Hepatic stellate cell (primary cell): ENCODE data around the gene ELOVL4.

Experiments
- DNase-seq: peaks from one replicate; pipeline ENCODE4 v3.0.0; 2011; ENCODE audit warnings: low spot score

The ELOVL4 gene

DNA sequence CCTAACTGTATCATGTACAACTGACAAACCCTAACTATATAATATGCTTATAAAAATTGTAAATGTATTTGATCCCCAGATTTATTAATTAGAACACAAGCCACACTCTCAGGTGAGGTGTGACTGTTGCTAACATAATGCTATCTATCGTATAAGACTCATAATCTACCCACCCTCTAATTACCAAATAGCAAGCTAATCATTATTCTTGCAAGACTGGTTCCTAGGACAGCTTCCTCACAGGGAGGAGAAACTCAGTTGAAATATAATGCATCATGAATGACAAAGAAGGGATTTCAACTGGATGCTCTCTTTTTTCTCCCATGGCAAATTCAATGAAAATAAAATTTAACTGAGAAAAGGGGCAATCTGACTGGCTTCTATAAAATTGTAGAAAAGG lies 35.4 kb downstream of the ELOVL4 start:
- DNase-seq, result no peak

DNA sequence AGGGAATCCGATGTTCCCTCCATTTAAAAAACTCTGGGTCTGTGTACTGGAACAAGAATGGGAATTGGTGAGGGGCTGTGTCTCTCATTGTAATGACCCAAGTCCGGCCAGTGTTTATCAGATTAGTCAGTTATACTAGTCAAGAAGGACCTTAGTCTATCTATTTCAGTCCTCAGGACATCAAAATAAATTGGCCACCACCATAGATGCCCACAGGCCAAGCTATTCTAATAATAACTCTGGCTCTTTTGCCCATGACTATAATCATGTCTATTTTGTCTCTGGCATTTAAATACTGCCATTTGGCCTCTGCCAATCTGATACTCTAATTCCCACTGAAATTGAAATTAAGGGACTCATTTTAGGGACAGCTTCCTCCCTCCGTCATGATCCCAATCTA lies 37.8 kb downstream of the ELOVL4 start:
- DNase-seq, result no peak

DNA sequence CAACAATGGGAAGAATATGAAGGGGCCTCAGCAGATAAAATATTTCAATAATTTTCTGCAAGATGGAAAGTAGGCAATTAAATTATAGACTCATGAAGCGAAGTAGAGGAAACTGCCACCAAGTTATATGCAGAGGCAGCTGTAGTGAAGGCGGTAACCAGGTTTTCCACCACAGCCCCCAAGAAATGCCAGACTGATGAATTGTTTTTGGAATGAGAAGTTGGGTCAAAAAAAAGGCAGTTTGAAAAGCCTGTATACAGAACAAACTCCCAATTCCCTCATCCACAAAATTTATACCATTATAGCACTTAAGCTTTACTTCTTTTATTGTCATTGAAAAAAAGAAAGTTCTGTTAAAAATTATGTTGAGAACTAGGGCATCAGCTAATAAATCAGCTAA lies 45.3 kb downstream of the ELOVL4 start:
- no peak for DNase-seq

DNA sequence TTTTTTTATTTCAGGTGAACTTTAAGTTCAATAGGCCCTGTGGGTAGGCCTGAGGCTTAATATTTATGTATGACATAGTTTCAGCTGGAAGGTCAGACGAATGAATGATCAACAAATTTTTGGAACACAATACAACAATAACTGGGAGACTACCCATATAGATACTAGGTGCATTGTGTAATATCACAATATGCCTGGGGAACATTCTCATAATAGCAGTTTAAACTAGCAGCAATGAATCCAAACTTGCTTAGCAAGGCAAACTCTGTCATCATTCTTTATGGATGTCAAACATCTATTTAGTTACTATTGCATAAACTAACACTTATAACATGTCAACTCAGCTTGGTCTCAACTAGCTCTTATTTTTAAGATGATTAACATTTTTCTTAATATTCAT lies 49.3 kb downstream of the ELOVL4 start:
- no peak for DNase-seq

DNA sequence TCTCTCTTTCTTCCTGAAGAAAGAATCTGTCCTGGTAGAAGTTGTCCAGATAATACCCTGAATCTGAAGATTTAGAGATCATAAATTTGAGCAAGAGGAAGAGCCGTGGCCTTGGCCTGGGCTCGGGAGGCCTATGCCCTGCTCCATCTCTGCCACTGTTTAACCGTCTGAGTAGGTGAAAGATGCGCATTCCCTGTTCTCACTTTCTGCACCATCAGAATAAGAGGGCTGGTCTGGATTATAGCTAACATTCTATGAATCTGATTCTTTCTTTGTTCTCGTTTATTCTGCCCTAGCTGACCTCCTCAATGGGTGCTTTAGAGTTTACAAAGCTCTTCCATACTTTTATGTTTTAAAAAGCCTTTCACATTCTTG lies 51.3 kb downstream of the ELOVL4 start:
- DNase-seq, result no peak

DNA sequence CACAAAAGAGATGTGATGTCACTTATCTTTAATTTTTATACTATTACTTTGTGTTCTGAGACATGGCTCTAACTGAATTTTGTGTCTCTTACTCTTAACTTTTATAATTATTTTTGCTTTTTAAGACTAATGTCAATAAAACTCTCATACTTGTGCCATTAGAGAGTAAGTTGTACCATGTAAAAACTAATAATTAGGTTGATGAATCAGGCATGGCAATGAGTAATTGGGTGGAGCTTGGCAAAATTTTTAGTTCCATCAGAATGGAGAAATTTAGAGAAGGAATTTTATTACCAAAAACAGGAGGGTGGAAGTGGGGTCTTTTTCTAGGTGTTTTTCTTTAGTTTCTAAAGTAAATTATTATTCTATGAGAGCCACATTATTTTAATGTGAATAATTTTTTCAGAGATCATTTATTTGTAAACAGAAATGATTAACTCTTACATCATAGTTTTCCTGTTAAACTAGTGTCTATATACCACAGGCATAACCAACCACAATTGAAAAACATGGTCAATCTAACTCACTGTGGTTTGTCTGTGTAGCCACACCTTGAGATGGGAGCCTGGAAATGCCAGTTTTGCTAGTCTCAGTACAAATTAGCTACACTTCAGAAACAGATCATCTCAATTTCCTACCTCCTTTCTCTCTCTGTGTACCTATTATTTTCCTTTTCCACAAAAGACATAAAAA lies 51.8 kb downstream of the ELOVL4 start:
- no peak for DNase-seq

DNA sequence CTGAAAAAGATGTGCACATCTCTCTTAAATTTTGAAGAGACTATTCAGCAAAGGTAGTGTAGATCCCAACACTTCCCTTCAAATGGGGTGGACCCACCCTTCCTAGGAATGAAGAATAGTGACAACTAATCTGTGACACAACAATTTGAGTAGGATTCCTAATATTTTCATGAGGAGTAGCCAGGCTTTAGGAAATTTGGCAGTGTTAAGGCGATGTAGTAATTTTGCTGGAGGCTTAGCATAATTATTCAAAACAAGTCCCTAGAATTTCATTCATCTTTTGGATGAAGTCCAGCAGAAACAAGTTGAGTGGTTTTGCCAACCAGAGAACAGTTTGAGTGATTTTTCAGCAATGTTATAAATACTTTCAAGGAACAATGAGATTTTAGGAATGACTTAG lies 52.4 kb downstream of the ELOVL4 start:
- no peak for DNase-seq

DNA sequence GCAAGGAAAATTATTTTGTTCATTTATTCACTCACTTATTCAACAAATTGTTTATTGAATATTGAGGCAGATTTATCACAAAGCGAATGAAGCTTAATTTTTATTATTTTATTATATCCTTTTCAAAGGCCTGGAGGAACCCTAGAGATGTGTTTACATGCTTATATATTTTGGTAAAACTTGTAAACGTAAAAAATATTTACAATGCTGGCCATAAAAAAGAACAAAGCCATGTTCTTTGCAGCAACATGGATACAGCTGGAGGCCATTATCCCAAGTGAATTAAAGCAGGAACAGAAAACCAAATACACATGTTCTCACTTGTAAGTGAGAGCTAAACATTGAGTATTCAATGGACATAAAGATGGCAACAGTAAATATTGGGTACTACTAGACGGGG lies 58.8 kb downstream of the ELOVL4 start:
- no peak for DNase-seq

DNA sequence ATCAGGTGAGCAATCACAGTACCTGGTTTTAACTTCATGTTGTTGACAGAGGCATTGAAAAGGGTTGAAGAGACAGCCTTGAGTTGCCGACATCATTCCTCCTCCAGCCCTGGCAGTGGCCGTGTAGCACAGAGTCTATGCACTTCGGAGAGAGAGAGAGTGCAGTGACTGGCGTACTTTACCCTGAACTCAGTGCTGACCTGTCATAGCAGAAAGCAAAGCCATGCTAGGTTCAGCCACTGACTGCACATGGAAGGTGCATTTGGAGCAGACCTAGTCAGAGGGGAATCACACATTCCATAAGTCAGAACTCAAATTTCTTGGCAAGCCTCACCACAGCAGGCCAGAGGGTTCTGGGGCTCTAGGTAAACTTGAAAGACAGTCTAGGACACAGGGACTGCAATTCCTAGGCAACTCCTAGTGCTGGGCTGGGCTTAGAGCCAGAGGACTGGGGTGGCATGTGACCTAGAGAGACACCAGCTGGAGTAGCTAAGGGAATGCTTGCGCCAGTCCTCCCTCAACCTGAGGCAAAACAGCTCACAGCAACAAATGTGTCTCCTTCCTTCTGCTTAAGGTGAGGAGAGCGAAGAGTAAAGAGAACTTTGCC lies 69.1 kb downstream of the ELOVL4 start:
- DNase-seq, result no peak

DNA sequence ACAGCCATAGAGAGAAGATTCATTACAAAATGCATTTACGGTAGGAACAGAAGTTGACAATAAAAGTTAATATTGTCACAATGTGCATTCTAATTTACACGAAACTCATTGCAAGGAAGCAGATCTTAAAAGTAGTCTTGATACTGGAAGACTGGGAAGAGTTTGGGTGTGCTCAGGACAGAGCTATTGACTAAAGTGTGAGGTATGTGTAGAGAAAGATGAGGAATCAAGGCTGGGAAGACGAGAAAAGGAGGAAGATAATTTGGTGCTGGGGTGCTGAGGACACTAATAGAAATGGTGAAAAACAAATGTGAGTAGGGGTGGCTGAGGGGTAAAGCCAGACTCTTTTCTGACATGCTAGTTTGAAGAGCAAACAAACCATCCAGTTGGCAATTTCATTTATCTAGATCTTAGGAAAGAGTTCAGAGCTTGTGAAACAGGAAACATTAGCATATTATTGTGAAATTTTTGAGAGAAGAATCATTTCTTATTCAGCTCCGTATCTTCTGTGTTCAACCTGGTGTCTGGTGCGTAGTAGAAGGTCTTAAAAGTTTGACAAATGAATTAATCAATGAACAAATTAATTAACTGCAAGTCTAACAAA lies 72.7 kb downstream of the ELOVL4 start:
- no peak for DNase-seq

DNA sequence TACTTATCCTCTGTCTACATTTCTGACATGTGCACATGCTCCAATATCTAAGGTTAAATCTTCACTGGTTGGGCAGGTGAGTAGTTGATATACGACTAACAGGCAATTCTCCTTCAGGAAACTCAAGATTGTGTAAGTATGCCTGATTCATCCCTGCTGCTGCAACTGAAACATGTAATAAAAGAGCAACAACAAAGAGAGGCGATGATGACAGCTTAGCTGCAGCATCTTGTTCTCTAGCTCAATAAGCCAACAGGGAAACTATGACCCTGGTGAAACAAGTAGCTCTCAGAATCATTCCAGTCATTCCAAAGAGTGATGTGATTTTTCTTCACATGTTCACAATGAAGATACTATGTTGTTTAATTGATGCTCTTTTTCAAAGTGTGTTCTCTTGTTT lies 74.4 kb downstream of the ELOVL4 start:
- peak; percentile 7 for DNase-seq

DNA sequence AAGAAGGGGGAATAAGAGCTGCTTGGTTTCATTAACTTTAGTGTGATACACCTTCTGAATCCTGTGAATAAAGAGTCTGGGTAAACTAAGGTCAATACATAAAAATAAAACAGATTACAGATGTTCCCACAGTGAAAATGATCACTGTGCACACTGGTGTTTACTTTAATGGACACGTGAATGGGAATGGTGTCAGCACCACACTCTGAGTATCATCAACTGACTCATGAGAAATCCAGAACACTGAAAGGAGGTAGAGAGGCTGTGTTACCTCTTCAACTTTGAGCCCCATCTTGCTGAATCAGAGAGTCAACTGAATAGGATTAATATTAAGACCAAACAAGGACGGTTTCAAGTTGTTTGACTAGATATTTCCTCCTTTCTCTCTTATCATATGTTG lies 75.0 kb downstream of the ELOVL4 start:
- no peak for DNase-seq

DNA sequence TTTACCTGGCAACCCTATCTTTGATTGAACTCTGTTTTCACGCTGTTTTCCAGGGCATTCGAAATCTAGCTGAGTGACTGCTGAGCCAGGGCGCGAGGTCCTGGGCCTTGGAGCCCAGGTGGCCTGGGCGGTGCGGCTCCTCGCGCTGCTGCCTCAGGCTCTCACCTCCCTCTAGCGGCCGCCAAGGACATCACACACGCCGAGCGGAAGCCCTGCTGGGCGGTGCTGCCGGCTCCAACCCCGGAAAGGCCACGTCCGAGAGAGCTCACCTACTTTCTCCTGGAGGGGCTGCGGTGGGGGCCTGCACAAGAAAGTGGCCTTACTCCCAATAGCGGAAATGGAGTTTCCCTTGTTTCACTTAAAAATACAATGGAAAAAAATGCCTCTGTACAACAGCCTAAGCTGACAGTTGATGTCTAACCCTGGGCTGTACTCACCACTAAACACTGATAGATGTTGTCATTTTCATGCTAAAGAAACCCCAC lies 77.7 kb downstream of the ELOVL4 start:
- peak; percentile 69 for DNase-seq

DNA sequence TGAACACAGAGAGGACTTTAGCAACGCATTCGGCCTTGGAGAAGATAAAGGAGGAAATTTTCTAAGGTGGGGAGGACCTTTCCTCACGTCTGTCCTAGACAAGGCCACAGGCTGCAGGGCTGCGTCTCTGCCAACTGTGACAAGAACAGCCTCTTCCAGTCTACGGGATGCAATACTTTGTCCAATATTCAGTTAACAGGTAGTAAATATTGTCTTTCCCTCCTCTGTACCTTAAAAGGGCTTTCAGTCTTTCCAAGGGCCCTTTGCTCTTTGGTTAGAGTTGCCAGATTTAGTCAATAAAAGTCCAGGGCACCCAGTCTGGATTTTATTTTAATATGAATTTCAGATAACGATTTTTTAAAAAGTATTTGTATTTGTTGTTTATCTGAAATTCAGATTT lies 78.2 kb downstream of the ELOVL4 start:
- no peak for DNase-seq

DNA sequence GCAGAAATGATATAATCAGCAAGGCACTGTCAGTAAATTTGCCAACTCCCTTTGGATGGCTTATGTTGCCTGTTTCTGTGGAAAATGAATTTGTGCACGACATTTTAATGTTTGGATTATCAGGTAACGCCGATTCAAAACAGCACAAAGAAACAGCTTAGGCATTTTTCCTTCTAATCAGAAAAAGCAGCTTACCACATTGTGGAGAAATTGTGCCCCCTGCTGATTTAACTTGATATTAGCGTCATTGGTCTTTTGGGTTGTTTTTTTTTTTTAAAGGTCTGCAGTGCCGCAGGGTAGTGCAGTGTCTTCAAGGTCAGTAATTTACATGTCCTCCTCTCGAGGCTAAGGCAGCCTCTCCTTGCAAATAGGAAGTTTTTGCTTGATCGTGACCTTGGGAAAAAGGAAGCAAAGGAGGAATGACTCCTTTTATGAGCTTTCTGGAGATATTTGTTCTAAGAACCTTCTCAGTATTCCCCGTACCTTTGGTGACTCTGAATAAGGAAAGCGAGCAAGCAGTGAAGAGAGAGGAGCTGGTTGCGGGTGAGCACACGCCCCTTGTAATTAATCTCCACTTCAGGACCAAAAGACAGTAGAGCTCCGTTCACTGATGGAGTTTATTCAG lies 79.1 kb downstream of the ELOVL4 start:
- DNase-seq, result peak; percentile 48
